ENCODE measurements around the gene KCNF1.

DNA sequence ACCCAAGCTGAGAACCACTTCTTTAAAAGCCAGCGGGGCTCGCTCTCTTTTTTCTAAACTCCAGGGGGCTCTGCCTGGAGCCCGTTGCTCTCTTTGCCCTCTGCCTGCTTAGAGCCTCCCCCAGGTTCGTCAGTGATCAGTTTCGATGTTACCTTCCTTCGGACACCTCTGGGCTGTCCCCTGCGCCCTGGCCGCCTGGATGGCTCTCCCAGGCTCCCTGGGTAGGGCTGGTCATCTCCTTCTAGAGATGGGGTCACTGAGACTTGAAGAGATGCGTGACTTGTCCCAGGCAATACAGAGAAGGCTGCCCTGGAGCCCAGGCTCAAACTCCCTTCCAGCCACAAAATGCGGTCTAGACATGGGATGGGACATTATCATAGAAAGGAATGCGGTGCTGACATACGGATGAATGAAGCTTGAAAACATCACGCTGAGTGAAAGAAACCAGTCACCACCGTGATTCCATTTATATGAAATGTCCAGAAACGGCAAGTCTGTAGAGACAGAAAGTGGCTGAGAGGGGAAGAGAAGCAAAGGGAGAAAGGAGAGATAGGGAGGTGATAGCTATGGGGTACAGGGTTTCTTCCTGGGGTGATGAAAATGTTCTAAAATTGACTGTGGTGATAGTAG lies 14.6 kb downstream of the KCNF1 start:
- TF ChIP-seq, protein P1, sequence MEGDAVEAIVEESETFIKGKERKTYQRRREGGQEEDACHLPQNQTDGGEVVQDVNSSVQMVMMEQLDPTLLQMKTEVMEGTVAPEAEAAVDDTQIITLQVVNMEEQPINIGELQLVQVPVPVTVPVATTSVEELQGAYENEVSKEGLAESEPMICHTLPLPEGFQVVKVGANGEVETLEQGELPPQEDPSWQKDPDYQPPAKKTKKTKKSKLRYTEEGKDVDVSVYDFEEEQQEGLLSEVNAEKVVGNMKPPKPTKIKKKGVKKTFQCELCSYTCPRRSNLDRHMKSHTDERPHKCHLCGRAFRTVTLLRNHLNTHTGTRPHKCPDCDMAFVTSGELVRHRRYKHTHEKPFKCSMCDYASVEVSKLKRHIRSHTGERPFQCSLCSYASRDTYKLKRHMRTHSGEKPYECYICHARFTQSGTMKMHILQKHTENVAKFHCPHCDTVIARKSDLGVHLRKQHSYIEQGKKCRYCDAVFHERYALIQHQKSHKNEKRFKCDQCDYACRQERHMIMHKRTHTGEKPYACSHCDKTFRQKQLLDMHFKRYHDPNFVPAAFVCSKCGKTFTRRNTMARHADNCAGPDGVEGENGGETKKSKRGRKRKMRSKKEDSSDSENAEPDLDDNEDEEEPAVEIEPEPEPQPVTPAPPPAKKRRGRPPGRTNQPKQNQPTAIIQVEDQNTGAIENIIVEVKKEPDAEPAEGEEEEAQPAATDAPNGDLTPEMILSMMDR (IDR thresholded peaks at IDR 0.05; ENCODE audit: borderline replicate concordance, extremely low read depth, low read length, poor library complexity, severe bottlenecking) = no peak
- no peak for TF ChIP-seq EZH2 (IDR thresholded peaks at IDR 0.05; ENCODE audit: borderline replicate concordance, low read depth, low read length, severe bottlenecking)

Data from DND-41 (cell line).